MM.1S (cell line): ENCODE results near the gene RAPGEF2.

Source experiments
- DNase-seq: peaks from one replicate; pipeline ENCODE4 v3.0.0-alpha.2; 2015
- H2AFZ ChIP-seq: fragments of 300-600 bp; sonication (generic); 2 replicates; pipeline ENCODE4 v1.6.0; 2016; ENCODE audit warnings: antibody characterized with exemption, low read length
- H3F3A ChIP-seq: fragments of 300-600 bp; sonication (generic); 2 replicates; pipeline ENCODE4 v1.6.1; 2016; ENCODE audit warnings: mild to moderate bottlenecking, antibody characterized with exemption, low read length, moderate library complexity, mixed read lengths; ENCODE audit not compliant: insufficient read depth
- H3K27ac ChIP-seq: fragments of 300-600 bp; sonication (generic); 2 replicates; pipeline ENCODE4 v1.5.1; 2016; ENCODE audit warnings: mild to moderate bottlenecking, low read length
- H3K27me3 ChIP-seq: fragments of 300-600 bp; sonication (generic); replicated peaks from 2 replicates; pipeline ENCODE4 v1.6.0; 2016; ENCODE audit warnings: low read length; ENCODE audit not compliant: insufficient read depth
- H3K36me3 ChIP-seq: fragments of 300-600 bp; sonication (generic); replicated peaks from 2 replicates; pipeline ENCODE4 v1.6.1; 2016; ENCODE audit warnings: mild to moderate bottlenecking, low read length, mixed read lengths; ENCODE audit not compliant: insufficient read depth
- H3K4me1 ChIP-seq: fragments of 300-600 bp; sonication (generic); 2 replicates; pipeline ENCODE4 v1.6.1; 2016; ENCODE audit warnings: low read length, mixed read lengths
- H3K4me2 ChIP-seq: fragments of 300-600 bp; sonication (generic); 2 replicates; pipeline ENCODE4 v1.6.0; 2016; ENCODE audit warnings: low read depth, low read length
- H3K4me3 ChIP-seq: fragments of 300-600 bp; sonication (generic); 2 replicates; pipeline ENCODE4 v1.5.1; 2016; ENCODE audit warnings: low read length, mixed read lengths
- H3K79me2 ChIP-seq: fragments of 300-600 bp; sonication (generic); 2 replicates; pipeline ENCODE4 v1.6.1; 2016; ENCODE audit warnings: mixed run types, low read length, mixed read lengths
- H3K9ac ChIP-seq: fragments of 300-600 bp; sonication (generic); 2 replicates; pipeline ENCODE4 v1.6.1; 2016; ENCODE audit warnings: low read length, mixed read lengths
- H3K9me2 ChIP-seq: fragments of 300-600 bp; sonication (generic); replicated peaks from 2 replicates; pipeline ENCODE4 v1.6.1; 2016; ENCODE audit warnings: mild to moderate bottlenecking, low read length, mixed read lengths; ENCODE audit not compliant: insufficient read depth
- H3K9me3 ChIP-seq: fragments of 300-600 bp; sonication (generic); replicated peaks from 2 replicates; pipeline ENCODE4 v1.6.1; 2016; ENCODE audit warnings: mild to moderate bottlenecking, low read length, mixed read lengths; ENCODE audit not compliant: insufficient read depth
- H4K20me1 ChIP-seq: fragments of 300-600 bp; sonication (generic); 2 replicates; pipeline ENCODE4 v1.6.1; 2016; ENCODE audit warnings: mild to moderate bottlenecking, low read length, moderate library complexity, mixed read lengths; ENCODE audit not compliant: insufficient read depth
- CTCF ChIP-seq: fragments of 300-600 bp; sonication (generic); IDR thresholded peaks from 2 replicates; pipeline ENCODE4 v1.5.1; 2016; ENCODE audit warnings: antibody characterized with exemption, low read length, mixed read lengths
- EZH2 ChIP-seq: fragments of 300-600 bp; sonication (generic); optimal IDR thresholded peaks from 2 replicates; pipeline ENCODE3; 2017; ENCODE audit warnings: low read depth, mild to moderate bottlenecking, antibody characterized with exemption, low read length, mixed read lengths
- EZH2phosphoT487 ChIP-seq: fragments of 300-600 bp; sonication (generic); IDR thresholded peaks from 2 replicates; pipeline ENCODE4 v1.6.1; 2018; ENCODE audit warnings: antibody characterized with exemption, low read length

RAPGEF2 gene

GRCh38 chr4:159379836-159380235 lies 277.0 kb downstream of the RAPGEF2 start:
- TF ChIP-seq EZH2: no peak
- TF ChIP-seq EZH2phosphoT487: no peak
- TF ChIP-seq CTCF: no peak
- Histone ChIP-seq H3K27ac (no peak overlapping the region), H4K20me1 (no peaks in the 10 kb centered on the region), H3K4me1 (no peaks in the 10 kb centered on the region), H2AFZ (no peak overlapping the region), H3K4me2 (no peak overlapping the region), H3K9ac (no peak overlapping the region), H3K27me3 (no peaks in the 10 kb centered on the region), H3K79me2 (no peaks in the 10 kb centered on the region), H3K9me3 (no peaks in the 10 kb centered on the region), H3F3A (no peaks in the 10 kb centered on the region), H3K9me2 (no peaks in the 10 kb centered on the region), H3K36me3 (no peaks in the 10 kb centered on the region), H3K4me3 (no peak overlapping the region)
- no peak for DNase-seq

GRCh38 chr4:159382856-159383561 lies 280.1 kb downstream of the RAPGEF2 start:
- no peak overlapping the region for H3K4me3 ChIP-seq
- no peaks in the 10 kb centered on the region for H3K4me1 ChIP-seq
- no peaks in the 10 kb centered on the region for H4K20me1 ChIP-seq
- H3K9me2 ChIP-seq: no peaks in the 10 kb centered on the region
- no peaks in the 10 kb centered on the region for H3K9me3 ChIP-seq
- no peak overlapping the region for H2AFZ ChIP-seq
- H3K27ac ChIP-seq: no peak overlapping the region
- no peaks in the 10 kb centered on the region for H3K79me2 ChIP-seq
- H3F3A ChIP-seq: no peaks in the 10 kb centered on the region
- H3K4me2 ChIP-seq: no peak overlapping the region
- no peak for TF ChIP-seq EZH2phosphoT487
- H3K36me3 ChIP-seq: no peaks in the 10 kb centered on the region
- H3K27me3 ChIP-seq: no peaks in the 10 kb centered on the region
- H3K9ac ChIP-seq: no peak overlapping the region
- DNase-seq: no peak

GRCh38 chr4:159383562-159383931 lies 280.7 kb downstream of the RAPGEF2 start:
- Histone ChIP-seq H3K9ac (no peak overlapping the region), H3F3A (no peaks in the 10 kb centered on the region), H4K20me1 (no peaks in the 10 kb centered on the region), H3K4me2 (no peak overlapping the region), H3K27ac (no peak overlapping the region), H3K27me3 (no peaks in the 10 kb centered on the region), H3K4me1 (no peaks in the 10 kb centered on the region), H2AFZ (no peak overlapping the region), H3K9me2 (no peaks in the 10 kb centered on the region), H3K79me2 (no peaks in the 10 kb centered on the region), H3K9me3 (no peaks in the 10 kb centered on the region), H3K4me3 (no peak overlapping the region), H3K36me3 (no peaks in the 10 kb centered on the region)
- TF ChIP-seq CTCF (no peak), EZH2phosphoT487 (no peak)
- no peak for DNase-seq

GRCh38 chr4:159384017-159384416 lies 281.1 kb downstream of the RAPGEF2 start:
- Histone ChIP-seq H3K27me3 (no peaks in the 10 kb centered on the region), H3F3A (no peaks in the 10 kb centered on the region), H4K20me1 (no peaks in the 10 kb centered on the region), H3K79me2 (no peaks in the 10 kb centered on the region), H3K9me2 (no peaks in the 10 kb centered on the region), H3K36me3 (no peaks in the 10 kb centered on the region), H2AFZ (no peak overlapping the region), H3K4me2 (no peak overlapping the region), H3K4me1 (no peaks in the 10 kb centered on the region), H3K9me3 (no peaks in the 10 kb centered on the region), H3K9ac (no peak overlapping the region), H3K4me3 (no peak overlapping the region), H3K27ac (no peak overlapping the region)
- no peak for DNase-seq
- no peak for TF ChIP-seq EZH2
